GM23338 (cell line): Measurements from ENCODE around the gene LYSMD1. TPM values are rescaled to one million over a fixed set of nuclear protein-coding genes. Genes with fewer than 3 reads are reported as not detected.

Experiments
- ATAC-seq: fragments of 200-7000 bp; cut with Tn5 transposase; 3 replicates; pipeline ENCODE4 v1.9.1; 2020
- DNase-seq: peaks from one replicate; pipeline ENCODE4 v3.0.0-alpha.2; 2015; ENCODE audit warnings: low spot score
- H2AFZ ChIP-seq: fragments of 200-600 bp; sonication (generic); 2 replicates; pipeline ENCODE4 v1.8.0; 2016; ENCODE audit warnings: antibody characterized with exemption, mild to moderate bottlenecking, moderate library complexity
- H3F3A ChIP-seq: fragments of 200-600 bp; sonication (generic); replicated peaks from 2 replicates; pipeline ENCODE4 v1.8.0; 2017; ENCODE audit warnings: antibody characterized with exemption, mixed run types, low read depth
- H3K27ac ChIP-seq: fragments of 200-600 bp; sonication (generic); 2 replicates; pipeline ENCODE4 v1.6.1; 2016; ENCODE audit warnings: low read depth
- H3K27me3 ChIP-seq: fragments of 200-600 bp; sonication (generic); 2 replicates; pipeline ENCODE4 v1.8.0; 2016; ENCODE audit warnings: mild to moderate bottlenecking, mixed run types, moderate library complexity; ENCODE audit not compliant: insufficient read depth
- H3K36me3 ChIP-seq: fragments of 200-600 bp; sonication (generic); 2 replicates; pipeline ENCODE4 v1.8.0; 2016; ENCODE audit warnings: mild to moderate bottlenecking; ENCODE audit not compliant: insufficient read depth
- H3K4me1 ChIP-seq: fragments of 200-600 bp; sonication (generic); 2 replicates; pipeline ENCODE4 v1.8.0; 2016; ENCODE audit warnings: mild to moderate bottlenecking, moderate library complexity; ENCODE audit not compliant: insufficient read depth
- H3K4me2 ChIP-seq: fragments of 200-600 bp; sonication (generic); 2 replicates; pipeline ENCODE4 v1.7.1; 2017; ENCODE audit warnings: mixed run types
- H3K4me3 ChIP-seq: fragments of 200-600 bp; sonication (generic); 2 replicates; pipeline ENCODE4 v1.6.1; 2016; ENCODE audit warnings: mixed run types
- H3K79me2 ChIP-seq: fragments of 200-600 bp; sonication (generic); replicated peaks from 2 replicates; pipeline ENCODE4 v1.8.0; 2017; ENCODE audit warnings: mild to moderate bottlenecking; ENCODE audit not compliant: insufficient read depth
- H3K9me2 ChIP-seq: fragments of 200-600 bp; sonication (generic); 2 replicates; pipeline ENCODE4 v1.8.0; 2017; ENCODE audit not compliant: insufficient read depth
- H4K20me1 ChIP-seq: fragments of 200-600 bp; sonication (generic); replicated peaks from 2 replicates; pipeline ENCODE4 v1.8.0; 2017; ENCODE audit warnings: mild to moderate bottlenecking; ENCODE audit not compliant: insufficient read depth
- H3K27ac Mint-ChIP-seq: 2 replicates; pipeline ENCODE4 v1.8.0; 2020; ENCODE audit warnings: inconsistent platforms, mild to moderate bottlenecking, moderate library complexity, mixed read lengths
- H3K27me3 Mint-ChIP-seq: 3 replicates; pipeline ENCODE4 v1.8.0; 2022; ENCODE audit warnings: low read depth, mild to moderate bottlenecking, moderate library complexity, mixed read lengths, inconsistent platforms; ENCODE audit not compliant: insufficient read depth, poor library complexity
- H3K36me3 Mint-ChIP-seq: 3 replicates; pipeline ENCODE4 v1.8.0; 2021; ENCODE audit warnings: low read depth, mild to moderate bottlenecking, inconsistent platforms, moderate library complexity, mixed read lengths
- H3K4me1 Mint-ChIP-seq: 3 replicates; pipeline ENCODE4 v1.8.0; 2020; ENCODE audit warnings: mild to moderate bottlenecking, inconsistent platforms, mixed read lengths
- H3K4me3 Mint-ChIP-seq: 3 replicates; pipeline ENCODE4 v1.8.0; 2021; ENCODE audit warnings: moderate library complexity, mild to moderate bottlenecking, inconsistent platforms, mixed read lengths
- H3K9me3 Mint-ChIP-seq: 3 replicates; pipeline ENCODE4 v1.8.0; 2020; ENCODE audit warnings: moderate library complexity, mild to moderate bottlenecking, inconsistent platforms, mixed read lengths
- CREB1 ChIP-seq: fragments of 250-450 bp; sonication (Bioruptor Pico); IDR thresholded peaks from 2 replicates; pipeline ENCODE4 v1.5.0; 2020; ENCODE audit warnings: low read depth, mild to moderate bottlenecking, moderate library complexity
- CTCF ChIP-seq, 2 experiments: fragments of 200-600 bp in 1 of 2; sonication (generic) in 1 of 2; conservative IDR thresholded peaks; 2 replicates each; pipeline versions ENCODE4 v1.5.1 to v1.6.1; 2016 to 2017; ENCODE audit warnings: antibody characterized with exemption in 2 of 2, low read depth in 2 of 2, mild to moderate bottlenecking in 2 of 2, moderate library complexity in 1 of 2
- JUNB ChIP-seq: IDR thresholded peaks from one replicate; pipeline ENCODE4 v1.6.1; 2016; ENCODE audit warnings: antibody characterized with exemption; ENCODE audit not compliant: unreplicated experiment
- NANOG ChIP-seq: IDR thresholded peaks from 2 replicates; pipeline ENCODE4 v1.6.1; 2016; ENCODE audit warnings: antibody characterized with exemption, borderline replicate concordance
- POLR2AphosphoS5 ChIP-seq: IDR thresholded peaks from 2 replicates; pipeline ENCODE4 v1.6.1; 2016; ENCODE audit warnings: antibody characterized with exemption, low read depth
- REST ChIP-seq: IDR thresholded peaks from one replicate; pipeline ENCODE4 v1.6.1; 2018; ENCODE audit warnings: antibody characterized with exemption; ENCODE audit not compliant: unreplicated experiment
- STAT1 ChIP-seq: IDR thresholded peaks from one replicate; pipeline ENCODE4 v1.6.1; 2016; ENCODE audit warnings: antibody characterized with exemption; ENCODE audit not compliant: unreplicated experiment
- ZNF331 ChIP-seq: fragments of 250-450 bp; sonication (Bioruptor Pico); IDR thresholded peaks from 2 replicates; pipeline ENCODE4 v1.5.0; 2020; ENCODE audit warnings: low read depth, mild to moderate bottlenecking, moderate library complexity
- ZNF462 ChIP-seq: fragments of 250-450 bp; sonication (Bioruptor Pico); IDR thresholded peaks from 2 replicates; pipeline ENCODE4 v1.5.0; 2020; ENCODE audit warnings: mild to moderate bottlenecking, moderate library complexity
- polyA plus RNA-seq: library from polyadenylated mRNA; unstranded; fragments of >200 nt; fragmentation: Nextera tagmentation; extraction: Ambion mirVana; gene quantifications from 2 replicates; pipeline ENCODE4 v1.2.1, GENCODE V29; 2016
- total RNA-seq: library from RNA; depleted of rRNA; stranded (reverse); fragments of >200 nt; shearing (Covaris generic); gene quantifications from 2 replicates; pipeline ENCODE4 v1.2.3, GENCODE V29; 2014

Gene LYSMD1
- total and polyA plus RNA-seq, 2 experiments from 2014 or later, result 3.6 to 6.4 TPM

- TF ChIP-seq CTCF (conservative IDR thresholded peaks at IDR 0.05; ENCODE audit: low read depth in 2 of 2) (no peak), POLR2AphosphoS5 (no peak), ZNF331 (CRISPR knock-in tag) (no peak), REST (no peak)
These were observed 896 bp downstream of the LYSMD1 start (continued) for GRCh38 chr1:151164732-151165280.

GRCh38 chr1:151159373-151159772 is 6.3 kb downstream of the LYSMD1 start:
- Histone ChIP-seq H3K4me3 (no peak overlapping the region), H3F3A (peaks cover under 1% of the 10 kb centered on the region; the same call in 1 of the 2 replicates), H3K4me1 (peaks cover 6% of the 10 kb centered on the region; the same call in 1 of the 2 replicates), H3K79me2 (no peaks in the 10 kb centered on the region; the same call in 1 of the 2 replicates), H3K27ac (no peak overlapping the region), H3K9me2 (no peaks in the 10 kb centered on the region), H2AFZ (no peak overlapping the region), H3K36me3 (0 out of 2 replicates have a peak, but pooled peaks cover 6% of the 10 kb centered on the region), H4K20me1 (no peaks in the 10 kb centered on the region), H3K4me2 (no peak overlapping the region), H3K27me3 (no peaks in the 10 kb centered on the region)
- H3K4me3 Mint-ChIP-seq, result no peak overlapping the region
- no peaks in the 10 kb centered on the region for H3K9me3 Mint-ChIP-seq
- peaks cover 16% of the 10 kb centered on the region for H3K4me1 Mint-ChIP-seq
- ATAC-seq (no peak), DNase-seq (no peak)
- H3K27ac Mint-ChIP-seq, result no peak overlapping the region
- peaks cover 11% of the 10 kb centered on the region for H3K27me3 Mint-ChIP-seq
- H3K36me3 Mint-ChIP-seq, result peaks cover 13% of the 10 kb centered on the region
- TF ChIP-seq JUNB (no peak), ZNF462 (CRISPR knock-in tag) (no peak), STAT1 (no peak), CREB1 (CRISPR knock-in tag) (no peak), REST (no peak), POLR2AphosphoS5 (no peak), NANOG (no peak)
